Stimulated activated CD4-positive, alpha-beta T cell treated with anti-CD3 and anti-CD28 coated beads, Interleukin-12 subunit alpha, Interleukin-12 subunit beta, amount 100 ng/mL, for 48 hours (primary cell): Measurements from ENCODE around the gene HDAC9.

Experiments used
- DNase-seq, 3 donors: peaks; one replicate each; pipeline ENCODE4 v3.0.0-alpha.2; 2020; ENCODE audit warnings: low read depth in 2 of 3, low spot score in 1 of 3

Gene HDAC9

DNA sequence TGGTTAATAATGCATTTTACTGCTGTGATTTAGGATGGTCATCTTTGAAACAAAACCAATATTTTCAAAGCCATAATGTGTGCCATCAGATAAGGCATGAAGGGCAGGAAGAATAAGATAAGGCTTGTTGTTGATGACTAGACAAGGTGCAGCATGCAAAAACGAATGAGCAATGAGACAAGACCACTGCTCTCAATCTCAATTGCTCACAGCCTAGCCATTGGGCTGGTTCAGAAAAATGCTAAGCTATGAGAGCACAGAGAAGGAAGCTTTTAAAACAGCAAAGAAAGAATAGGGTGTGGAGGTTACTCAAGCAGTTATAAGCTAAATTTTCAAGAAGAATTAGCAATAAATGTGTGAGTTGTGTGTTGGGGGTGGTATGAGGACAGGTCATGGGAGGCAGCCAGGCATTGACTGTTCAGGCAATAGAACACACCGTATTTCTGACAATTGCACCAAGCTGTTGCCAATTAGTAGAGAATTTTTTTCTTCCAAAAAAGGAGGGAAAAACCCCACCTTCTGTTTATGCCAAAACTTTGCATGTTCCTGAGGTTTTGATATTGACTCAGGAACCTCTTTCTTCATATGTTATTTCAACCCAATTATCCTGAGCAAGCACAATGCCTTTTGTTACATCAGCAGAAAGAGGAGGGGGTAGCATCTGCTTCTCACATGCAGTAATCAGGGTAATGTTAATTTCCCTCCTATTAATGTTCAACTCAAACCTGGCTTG, 276.5 kb downstream of the HDAC9 start:
- no peak for DNase-seq

DNA sequence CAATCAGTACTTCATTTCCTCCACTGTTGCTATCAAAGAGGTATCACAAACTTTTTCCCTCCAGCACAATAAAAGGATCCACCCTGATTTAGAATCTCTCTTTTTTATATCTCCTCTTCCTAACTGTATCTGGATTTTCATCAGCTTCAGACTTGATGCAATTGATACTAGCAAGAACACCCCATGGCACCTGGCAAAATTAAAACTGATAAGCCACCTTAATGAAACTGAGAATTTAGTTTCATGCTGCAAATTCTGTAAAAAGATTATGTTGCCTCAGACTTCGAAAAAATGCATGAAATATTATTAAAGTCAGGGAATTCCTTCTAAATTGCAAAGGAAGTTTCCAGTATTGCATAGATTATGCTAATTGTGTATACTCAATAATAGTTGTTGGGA, 277.0 kb downstream of the HDAC9 start:
- DNase-seq = no peak

DNA sequence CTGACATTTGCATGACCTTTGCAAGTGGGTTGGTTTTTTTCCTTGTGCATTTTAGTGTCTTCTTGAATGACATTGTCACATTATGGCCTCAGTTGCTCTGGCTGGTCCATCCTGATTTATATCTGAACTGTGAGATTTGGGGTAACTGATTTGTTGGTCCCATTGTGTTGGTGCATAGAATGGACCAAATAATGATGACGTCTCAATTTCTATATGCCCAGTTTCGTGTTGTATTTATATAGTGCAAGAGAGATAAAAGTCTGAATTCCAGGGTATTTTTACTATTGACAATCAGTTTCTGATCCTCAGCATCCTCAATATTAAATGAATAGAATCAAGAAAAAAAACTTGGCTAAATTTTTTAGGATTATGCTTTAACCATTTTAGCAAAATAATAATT, 281.8 kb downstream of the HDAC9 start:
- DNase-seq = no peak

DNA sequence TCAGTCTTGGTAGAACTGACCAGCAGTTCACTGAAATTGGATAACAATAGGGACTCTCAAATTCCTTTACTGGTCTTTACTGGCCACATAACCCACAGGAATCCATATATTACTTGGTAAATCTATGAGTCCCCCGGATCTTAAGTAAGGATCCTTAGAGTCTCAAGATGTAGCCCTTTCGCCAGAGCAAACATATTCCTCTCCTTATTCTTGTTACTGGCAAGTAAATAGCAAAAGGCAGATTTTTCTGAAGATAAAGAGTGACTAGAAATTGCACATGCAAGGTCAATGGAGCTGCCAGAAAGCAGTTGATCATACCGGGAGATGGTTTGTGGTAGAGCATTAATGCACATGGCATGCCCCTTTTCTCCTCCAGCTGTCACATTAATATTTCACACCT, 283.0 kb downstream of the HDAC9 start:
- no peak for DNase-seq

DNA sequence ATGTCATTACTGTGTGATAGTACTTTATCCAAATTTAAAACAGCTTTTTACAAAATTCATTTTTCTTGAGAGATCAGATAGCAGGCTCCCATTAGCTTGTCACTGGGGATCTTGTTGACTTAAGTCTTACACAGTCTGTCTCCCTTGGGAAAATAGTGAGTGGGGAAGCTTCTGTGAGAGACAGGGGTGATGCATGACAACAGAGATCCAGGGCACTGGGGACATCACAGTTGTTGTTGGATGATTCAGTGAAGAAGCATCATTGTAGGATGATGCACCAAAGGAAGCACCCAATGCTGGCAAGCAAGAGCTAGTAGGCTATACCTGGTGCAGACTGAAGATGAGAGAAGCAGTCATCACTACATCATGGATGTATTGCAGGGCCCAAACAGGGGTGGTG, 284.7 kb downstream of the HDAC9 start:
- no peak for DNase-seq

DNA sequence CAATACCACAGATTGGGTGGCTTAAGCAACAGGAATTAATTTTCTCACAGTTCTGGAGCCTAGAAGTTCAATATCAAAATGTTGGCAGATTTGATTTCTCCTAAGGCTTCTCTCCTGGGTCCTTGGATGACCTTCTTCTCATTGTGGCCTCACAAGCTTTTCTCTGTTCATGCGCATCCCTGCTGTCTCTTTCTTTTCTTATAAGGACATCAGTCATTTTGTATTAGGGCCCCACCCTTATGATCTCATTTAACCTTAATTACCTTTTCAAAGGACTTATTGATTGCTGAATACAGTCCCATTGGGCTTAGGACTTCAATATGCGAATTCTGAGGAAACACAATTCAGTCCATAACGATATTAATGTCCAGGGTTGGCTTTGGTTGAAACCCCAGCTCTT, 285.4 kb downstream of the HDAC9 start:
- no peak for DNase-seq

DNA sequence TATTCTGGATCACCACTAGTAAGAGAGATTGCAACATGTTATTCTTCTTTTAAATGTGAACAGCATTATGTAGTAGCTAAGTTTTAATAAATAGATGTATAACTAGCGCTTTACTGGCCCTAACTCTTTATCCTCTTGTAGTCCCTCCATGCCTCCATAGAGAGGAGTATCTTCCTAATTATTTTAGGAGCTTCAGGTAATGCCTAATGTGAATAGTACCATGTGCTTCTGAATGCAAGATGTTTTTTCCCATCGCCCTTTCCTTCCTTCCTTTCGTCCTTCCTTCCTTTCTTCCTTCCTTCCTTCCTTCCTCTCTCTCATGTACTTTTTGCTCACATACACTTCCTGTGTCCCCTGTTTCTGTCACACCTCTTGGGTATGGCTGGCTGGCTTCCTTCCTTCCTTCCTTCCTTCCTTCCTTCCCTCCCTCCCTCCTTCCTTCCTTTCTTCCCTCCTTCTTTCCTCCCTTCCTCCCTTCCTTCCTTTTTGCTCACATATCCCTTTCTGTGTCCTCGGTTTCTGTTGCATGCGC, 290.7 kb downstream of the HDAC9 start:
- no peak for DNase-seq

DNA sequence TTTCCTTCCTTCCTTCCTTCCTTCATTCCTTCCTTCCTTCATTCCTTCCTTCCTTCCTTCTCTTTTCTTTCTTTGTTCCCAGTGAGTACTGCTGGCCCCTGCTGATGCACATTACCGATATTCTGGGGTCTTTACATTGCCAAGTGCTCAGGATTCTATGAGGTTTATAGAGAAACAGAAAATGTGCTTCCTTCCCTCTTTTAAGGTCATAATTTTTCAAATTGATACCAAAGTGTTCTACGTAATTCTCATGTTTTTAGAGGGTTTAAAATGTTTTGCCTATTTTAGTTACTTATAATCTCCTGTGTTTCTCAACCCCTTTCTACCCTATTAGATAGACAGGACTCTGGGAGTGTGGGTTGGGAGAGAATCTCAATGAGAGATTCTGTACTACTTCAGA, 291.2 kb downstream of the HDAC9 start:
- no peak for DNase-seq

DNA sequence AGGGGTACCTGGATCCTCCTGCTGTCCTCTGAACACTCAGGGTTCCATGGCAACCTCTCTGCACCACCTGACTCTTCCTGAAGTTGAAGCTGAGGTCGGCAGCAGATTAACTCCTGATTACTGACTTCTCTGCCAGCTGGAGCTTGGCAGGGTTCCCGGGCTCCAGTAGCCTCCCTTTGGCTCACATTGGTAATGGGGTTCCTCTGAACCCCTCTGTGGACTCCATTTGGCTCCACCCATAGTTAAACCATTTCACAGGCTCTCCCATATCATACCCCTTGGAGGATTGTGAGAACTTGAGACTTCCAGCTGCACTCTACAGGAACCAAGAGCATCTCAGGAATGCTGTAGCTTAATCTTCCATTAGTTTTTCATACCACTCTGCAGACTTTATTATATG, 292.5 kb downstream of the HDAC9 start:
- DNase-seq = no peak

DNA sequence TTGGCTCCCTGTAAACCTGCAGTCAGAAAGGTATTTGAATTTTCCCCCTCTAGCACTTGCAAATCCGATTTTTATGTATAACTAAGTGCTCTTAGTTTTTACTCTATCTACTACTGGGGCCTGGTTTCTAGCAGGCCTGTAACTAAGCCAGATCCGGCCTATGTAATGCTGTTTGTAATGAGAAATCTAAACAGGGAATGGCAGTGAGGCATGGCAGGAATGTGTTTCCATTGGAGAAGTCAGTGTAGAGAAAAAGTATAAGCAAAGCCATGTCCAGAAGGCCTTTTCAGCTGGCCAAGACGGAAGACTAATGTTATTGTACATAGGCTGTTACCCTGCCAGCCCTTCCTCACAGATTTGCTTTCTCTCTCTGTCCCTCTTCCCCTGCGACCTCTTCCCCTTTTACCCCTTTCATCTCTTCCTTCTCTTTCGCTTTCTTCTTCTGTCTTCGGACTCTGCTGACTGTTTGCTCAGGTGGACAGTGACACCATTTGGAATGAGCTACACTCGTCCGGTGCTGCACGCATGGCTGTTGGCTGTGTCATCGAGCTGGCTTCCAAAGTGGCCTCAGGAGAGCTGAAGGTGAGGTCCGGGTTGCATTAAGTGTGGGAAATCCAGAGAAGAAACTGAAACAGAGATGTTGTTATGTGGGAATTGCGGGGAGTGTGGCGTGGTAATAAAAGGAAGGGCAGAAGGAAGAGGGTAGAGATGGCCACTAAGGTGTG, 297.5 kb downstream of the HDAC9 start:
- DNase-seq = no peak

DNA sequence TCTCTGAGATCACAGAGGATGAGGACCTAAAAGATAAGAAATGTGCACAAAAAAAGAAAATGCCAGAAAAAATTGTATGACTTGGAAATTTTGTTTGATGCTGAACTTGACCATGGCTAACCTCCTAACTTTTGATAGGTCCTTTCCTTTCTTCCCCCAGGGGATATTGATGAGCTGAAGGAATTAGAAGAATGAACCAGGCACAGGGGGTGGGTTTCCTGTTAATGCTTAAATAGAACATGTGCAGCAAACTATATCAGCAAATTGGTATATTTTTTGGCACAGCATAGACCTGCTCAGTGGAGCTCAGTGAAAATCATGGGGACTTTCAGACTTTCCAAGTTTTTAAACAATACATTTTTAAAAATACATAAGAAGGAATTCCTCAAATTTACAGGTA, 300.7 kb downstream of the HDAC9 start:
- no peak for DNase-seq

DNA sequence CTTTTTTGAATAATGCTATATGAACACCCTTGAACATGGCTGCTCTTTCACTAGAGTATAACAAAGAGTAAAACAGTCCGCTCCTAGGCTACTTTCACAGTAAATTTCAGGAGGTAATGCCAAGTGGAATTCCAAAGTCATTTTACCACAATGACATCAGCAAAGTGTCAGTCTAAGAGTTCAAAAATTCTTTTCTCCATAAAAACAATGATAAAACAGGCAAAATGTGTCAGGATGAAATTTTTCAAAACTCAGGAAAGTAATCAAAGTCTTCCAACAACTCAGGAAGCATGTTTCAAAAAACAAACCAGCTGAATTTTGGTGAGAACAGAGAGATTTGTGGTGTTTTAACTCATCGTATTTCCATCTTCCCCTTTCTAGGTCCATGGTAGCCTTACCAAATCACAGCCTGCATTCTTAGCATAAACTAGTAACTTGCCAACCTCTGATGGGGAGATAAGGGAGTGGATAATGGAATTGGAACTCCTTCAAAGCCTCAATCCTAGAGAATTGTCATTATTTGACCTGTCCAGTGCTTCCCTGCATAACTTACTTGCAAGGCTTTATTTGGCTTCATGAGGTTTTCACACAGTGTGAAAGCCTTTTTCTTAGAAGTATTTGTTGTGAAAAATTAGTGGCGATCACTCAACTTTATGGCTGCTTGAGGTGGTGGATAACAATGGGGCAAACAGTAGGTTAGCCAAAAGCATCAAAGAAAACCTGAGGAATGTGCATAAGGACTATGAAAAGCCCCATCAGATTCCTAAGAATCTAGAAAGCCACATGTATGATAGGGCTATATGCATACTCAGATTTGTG, 302.7 kb downstream of the HDAC9 start:
- no peak for DNase-seq

DNA sequence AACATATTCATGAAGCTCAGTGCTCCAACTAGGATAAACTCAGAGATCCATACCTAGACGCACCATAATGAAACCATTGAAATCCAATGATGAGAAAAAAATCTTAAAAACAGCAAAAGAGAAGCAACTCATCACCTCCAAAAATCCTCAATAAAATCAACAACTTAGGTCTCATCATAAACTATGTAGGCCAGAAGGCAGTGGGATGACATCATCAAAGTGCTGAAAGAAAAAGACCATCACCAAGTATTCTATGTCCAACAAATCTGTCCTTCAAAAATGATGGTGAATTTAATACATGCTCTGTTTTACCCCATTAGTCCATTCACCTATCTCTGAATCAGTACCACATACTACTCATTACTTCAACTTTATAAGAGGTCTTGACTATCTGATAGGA, 304.4 kb downstream of the HDAC9 start:
- DNase-seq = no peak

DNA sequence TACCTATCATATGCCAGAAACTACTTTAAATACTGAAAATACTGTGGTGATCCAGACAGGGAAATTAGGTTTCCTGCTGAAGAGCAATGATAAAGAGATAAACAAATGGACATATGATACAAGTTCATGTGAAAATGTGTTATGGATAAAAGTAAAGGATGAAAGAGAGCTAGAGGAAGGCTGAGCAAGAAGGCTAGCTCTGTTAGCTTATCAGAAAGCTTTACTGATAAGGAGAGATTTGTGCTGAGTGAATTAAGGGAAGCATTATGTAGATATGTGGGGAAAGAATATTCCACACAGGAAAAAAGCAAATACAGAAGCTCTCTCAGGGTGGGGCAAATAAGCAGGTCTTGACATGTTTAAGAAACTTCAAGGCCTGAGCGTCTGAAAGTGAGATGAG, 308.4 kb downstream of the HDAC9 start:
- no peak for DNase-seq

DNA sequence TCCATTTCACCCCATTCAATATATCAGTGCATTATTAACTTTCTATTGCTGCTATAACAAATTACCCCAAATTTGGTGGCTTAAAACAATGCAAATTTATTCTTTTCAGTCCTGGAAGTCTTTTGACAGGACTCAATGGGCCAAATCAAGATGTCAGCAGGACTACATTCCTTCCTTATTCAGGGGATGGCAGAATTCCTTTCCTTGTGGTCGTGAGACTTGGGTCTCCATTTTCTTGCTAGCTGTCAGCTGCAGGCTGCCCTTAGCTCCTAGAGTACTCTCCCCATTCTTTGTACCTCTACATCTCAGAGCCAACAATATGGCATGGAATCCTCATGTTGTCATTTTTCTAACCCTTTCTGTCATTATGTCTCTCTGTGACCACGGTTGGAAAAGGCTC, 310.6 kb downstream of the HDAC9 start:
- DNase-seq = no peak

DNA sequence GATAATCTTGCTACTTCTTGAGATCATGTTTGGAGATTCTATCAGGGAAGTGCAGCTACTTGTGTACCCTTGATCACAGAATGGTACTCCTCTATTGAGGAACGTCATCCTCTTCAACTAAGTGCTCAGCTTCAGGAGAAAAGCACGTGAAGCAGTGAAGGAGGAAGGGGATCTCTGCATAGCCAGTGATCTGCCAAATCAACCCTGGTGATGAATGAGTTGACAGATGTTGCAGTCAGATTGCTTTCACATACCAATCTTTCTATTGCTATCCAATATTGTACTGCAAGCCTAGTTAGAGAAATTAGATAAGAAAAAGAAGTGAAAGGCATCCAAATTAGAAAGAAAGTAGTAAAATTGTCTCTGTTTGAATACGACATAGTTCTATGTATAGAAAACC, 312.5 kb downstream of the HDAC9 start:
- no peak for DNase-seq

DNA sequence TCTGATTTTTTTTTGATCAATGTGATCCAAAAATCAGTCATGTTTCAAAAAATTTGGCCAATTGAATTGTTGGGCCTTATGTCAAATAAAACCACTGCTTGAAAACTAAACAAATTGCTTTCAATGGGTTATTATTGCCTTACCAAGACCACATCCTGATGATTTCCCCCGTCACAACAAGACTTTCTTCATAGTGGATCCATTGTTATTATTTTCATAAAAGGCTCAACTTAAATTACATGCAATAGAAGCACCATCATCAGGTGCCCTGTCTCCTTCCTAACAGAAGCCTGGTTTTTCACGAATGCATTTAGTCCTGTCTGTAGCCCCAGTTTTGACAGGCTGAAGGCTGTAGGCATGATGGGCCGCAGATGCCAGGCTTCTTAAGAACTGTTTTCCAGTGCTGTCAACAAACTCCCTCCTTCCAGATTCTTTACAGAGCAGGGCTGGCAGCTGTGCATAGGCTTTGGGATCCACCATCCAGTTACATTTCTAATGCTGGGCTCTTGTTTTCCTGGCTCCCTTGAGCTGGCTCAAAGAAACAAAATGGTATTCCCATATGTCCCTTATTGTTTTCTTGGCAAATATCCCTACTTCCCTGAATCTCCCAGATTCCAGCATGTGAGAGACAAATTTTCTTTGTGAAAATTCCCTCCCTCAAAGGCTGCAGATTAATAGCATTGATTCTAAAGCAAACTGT, 319.9 kb downstream of the HDAC9 start:
- no peak for DNase-seq

DNA sequence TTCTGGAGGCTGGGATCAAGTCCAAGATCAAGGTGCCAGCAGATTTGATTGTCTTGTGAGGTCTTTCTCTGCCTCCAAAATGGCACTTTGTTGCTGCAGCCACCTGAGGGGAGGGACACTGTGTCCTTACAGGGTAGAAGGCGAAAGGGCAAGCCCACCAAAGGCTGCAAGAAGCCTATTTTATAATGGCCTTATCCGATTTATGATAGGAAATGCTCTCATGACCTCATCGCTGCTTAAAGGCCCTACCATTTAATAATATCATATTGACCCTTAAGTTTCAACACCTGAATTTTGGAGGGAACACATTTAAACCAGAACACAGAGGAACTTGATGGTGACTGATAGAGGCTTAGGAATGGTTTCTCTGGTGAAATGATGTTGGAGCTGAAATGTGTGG, 325.4 kb downstream of the HDAC9 start:
- DNase-seq = no peak

DNA sequence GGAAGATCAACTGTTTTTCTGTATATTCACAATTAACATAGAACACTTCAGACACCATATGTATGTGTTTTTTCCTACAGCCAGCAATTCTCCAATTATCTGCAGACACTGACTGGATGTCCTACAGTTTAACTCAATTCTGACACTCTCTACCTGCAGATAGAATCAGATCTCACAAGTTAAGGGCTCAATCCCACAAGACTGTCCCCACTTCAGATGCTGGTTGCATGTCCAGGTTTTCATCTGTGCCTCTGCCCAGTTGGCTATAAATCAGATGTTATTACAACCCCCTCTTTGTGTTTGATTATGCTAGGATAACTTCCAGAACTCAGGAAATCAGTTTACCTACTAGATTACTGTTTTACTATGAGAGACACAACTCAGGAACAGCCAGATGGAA, 326.0 kb downstream of the HDAC9 start:
- DNase-seq = no peak

DNA sequence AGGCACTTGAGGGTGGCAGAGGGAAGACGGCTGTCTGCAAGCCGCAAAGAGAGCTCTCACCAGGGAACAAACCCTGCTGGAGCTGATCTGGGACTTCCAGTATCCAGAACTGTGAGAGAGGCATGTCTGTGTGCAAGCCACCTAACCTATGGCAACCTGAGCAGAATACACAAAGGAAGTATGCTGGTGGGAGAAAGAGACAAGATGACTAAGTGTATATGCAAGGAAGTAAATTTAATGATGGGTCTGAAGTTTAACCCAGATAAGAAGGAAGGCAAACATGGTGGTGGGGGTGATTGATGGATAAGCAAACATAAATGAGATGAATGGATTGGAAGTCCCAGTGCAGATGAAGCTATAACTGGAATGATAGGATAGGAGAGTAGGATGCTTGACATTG, 328.6 kb downstream of the HDAC9 start:
- no peak for DNase-seq

DNA sequence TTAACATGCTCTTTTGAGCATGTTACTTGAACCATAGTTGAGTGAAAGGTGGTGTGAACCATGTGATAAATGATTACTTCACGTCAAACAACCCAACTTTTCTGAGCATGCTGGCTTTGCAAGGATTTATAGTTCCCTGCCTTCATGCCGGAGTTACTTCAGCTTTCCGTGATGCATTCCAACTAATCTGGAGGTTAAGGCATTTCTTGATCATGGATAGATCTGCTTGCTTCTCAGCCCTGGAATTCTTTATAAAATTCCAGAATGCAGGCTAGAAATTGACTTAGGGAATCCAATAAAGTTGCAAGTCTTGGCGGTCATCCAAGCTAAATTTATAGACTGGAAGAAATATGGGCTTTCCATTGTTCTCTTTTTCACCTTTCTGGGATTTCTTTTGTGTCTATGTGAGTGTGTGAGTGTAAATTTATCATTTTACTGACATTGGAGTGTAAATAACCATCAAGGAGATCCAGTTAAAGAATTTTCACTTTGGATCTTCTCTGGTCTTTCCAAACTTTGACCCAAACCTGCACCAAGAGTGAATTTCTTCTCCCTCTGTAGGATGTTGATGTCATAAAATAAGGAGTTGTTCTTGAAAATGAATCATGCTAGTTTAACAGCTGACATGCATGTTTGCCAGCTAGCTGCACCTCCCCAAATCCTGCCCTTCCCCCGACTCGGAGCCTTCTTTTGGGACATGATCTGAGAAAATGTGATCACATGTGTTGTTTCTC, 332.9 kb downstream of the HDAC9 start:
- DNase-seq = no peak
